Keratinocyte (primary cell): ENCODE data around the gene C10orf71.

Experiments used
- EZH2 ChIP-seq: IDR thresholded peaks from one replicate; pipeline ENCODE4 v1.6.1; 2012; ENCODE audit warnings: inconsistent platforms, mild to moderate bottlenecking, low read length, moderate library complexity
- TF ChIP-seq, protein P1 (sequence below), 3 experiments: IDR thresholded peaks in 1 of 3; conservative IDR thresholded peaks in 1 of 3; optimal IDR thresholded peaks in 1 of 3; 2 replicates in 2 of 3; 3 replicates in 1 of 3; pipeline versions ENCODE3 to v1.5.1; 2011; ENCODE audit warnings: low read length in 3 of 3, mild to moderate bottlenecking in 3 of 3, moderate library complexity in 2 of 3, control low read depth in 1 of 3, inconsistent platforms in 1 of 3; ENCODE audit not compliant: insufficient read depth in 2 of 3; ENCODE audit errors: extremely low read depth in 1 of 3

DNA sequence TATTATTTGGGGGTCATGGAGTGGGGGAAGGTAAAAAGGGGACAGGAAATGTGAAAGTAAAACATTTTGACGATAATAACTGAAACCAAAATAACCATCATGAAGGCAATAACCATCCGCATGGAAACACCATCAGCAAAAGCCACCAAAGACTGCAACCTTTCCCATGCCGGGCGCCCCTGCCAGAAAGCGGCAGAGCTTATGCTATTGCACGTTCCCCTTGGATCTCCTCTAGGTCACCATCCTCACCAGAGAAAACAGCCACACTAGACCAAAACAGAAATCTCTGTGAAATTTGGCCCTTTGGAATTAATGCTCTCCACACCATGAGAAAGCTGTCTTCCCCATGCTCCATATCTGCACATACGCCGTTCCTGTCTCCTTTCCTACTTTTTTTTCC lies 65.8 kb downstream of the C10orf71 start:
- TF ChIP-seq, protein P1, sequence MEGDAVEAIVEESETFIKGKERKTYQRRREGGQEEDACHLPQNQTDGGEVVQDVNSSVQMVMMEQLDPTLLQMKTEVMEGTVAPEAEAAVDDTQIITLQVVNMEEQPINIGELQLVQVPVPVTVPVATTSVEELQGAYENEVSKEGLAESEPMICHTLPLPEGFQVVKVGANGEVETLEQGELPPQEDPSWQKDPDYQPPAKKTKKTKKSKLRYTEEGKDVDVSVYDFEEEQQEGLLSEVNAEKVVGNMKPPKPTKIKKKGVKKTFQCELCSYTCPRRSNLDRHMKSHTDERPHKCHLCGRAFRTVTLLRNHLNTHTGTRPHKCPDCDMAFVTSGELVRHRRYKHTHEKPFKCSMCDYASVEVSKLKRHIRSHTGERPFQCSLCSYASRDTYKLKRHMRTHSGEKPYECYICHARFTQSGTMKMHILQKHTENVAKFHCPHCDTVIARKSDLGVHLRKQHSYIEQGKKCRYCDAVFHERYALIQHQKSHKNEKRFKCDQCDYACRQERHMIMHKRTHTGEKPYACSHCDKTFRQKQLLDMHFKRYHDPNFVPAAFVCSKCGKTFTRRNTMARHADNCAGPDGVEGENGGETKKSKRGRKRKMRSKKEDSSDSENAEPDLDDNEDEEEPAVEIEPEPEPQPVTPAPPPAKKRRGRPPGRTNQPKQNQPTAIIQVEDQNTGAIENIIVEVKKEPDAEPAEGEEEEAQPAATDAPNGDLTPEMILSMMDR (optimal IDR thresholded peaks at IDR 0.05 in 1 of 3, IDR thresholded peaks at IDR 0.05 in 1 of 3, conservative IDR thresholded peaks at IDR 0.05 in 1 of 3; ENCODE audit: extremely low read depth in 1 of 3, insufficient read depth in 2 of 3, low read length in 3 of 3): no peak
- no peak for TF ChIP-seq EZH2
